G401 (cell line): ENCODE data around the gene KBTBD12. TPM values are rescaled to one million over a fixed set of nuclear protein-coding genes. Genes with fewer than 3 reads are reported as not detected.

Experiments used
- DNase-seq: peaks from one replicate; pipeline ENCODE4 v3.0.0-alpha.2; 2015; ENCODE audit warnings: low spot score
- in situ Hi-C: cut with HindIII; loops from 2 replicates; pipeline ENCODE4 v1.10.0; 2016; ENCODE audit warnings: low sequenced_read_pairs, mixed read lengths
- total RNA-seq: library from RNA; depleted of rRNA; stranded (reverse); fragments of >200 nt; shearing (Covaris generic); gene quantifications from 2 replicates; pipeline ENCODE4 v1.2.3, GENCODE V29; 2014

KBTBD12 gene
- total RNA-seq, 1 experiment from 2014 or later: not detected

- DNase-seq: no peak
- in situ Hi-C loops: no loop called here
These were observed 60.4 kb downstream of the KBTBD12 start for GRCh38 chr3:127975153-127976029.

GRCh38 chr3:127978636-127979035, 63.6 kb downstream of the KBTBD12 start:
- in situ Hi-C loops: no loop called here
- DNase-seq: no peak

GRCh38 chr3:127979473-127979872, 64.4 kb downstream of the KBTBD12 start:
- DNase-seq: no peak
- in situ Hi-C loops: no loop called here

DNA sequence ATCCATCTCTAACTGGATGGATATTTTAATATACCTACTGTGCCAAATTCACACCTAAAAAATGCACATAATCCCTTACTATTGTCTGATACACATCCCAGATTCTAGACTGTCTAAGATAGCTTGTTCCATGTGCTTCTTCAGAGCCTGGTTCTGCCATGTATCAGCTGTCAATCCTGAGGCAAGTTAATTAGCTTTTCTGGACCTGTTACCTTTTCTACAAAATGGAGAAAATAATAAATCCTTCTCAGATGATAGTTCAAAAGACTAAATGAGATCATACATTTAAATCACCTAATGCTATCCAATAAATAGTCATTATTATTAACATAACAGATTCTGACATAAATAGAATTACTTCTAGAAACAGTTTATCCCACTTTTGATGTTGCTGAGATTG, 66.1 kb downstream of the KBTBD12 start:
- no peak for DNase-seq
- in situ Hi-C loops: no loop called here

- DNase-seq: no peak
- in situ Hi-C loops: no loop called here
These were observed 67.1 kb downstream of the KBTBD12 start for GRCh38 chr3:127982155-127982554.

DNA sequence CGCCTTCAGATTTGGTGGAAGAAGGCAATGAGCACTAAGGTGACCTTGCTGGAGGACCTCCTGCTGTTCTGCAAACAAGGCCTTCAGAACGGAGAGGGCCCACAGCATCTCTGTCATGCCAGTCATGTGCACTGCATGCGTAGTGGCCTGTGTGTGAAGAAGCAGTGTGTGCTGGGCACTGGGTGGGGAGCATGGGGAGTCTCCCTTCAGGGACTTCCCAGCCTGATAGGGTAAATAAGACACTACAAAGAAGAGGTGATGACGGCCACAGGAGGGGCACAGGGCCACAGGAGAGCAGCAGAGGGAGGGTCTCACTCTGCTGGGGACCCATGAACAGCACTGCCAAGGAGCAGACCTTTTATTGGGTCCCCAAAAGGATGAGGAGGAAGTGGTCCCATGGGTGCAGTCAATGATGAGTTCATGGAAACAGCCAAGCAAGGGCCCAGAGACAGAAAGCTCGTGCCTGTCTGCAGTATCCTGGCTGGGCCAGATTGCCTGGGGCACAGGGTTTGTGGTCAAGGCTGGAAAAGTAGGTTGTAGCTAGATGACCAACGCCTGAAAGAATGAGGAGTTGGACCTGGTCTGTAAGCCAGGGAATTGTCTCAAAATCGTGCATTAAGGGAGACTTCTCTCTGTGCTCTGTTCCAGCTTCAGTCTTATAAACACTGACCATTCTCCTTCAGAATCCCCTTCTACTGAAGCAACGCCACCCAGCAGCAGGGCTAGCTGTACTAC, 69.4 kb downstream of the KBTBD12 start:
- DNase-seq: no peak
- in situ Hi-C loops: no loop called here

DNA sequence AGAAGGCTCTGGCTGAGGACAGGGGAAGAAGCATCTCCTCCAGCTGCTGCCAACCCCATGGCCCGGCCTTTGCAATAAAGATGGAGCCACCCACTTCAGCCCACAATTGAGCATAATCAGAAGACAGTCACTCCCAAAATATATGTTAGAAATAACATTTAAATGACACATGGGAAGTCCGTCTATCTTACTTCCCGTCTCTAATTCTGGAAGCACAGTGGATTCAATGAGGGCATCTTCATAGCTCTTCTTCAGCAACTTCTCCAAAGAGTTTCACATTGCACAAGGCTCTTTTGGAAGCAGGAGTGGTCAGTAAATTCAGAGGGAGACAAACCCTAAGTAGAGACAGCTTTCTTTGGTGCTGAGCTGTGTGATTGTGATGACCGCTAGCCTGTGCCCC, 70.2 kb downstream of the KBTBD12 start:
- DNase-seq: no peak
- in situ Hi-C loops: no loop called here

GRCh38 chr3:127985655-127986225, 70.7 kb downstream of the KBTBD12 start:
- no peak for DNase-seq
- in situ Hi-C loops: no loop called here

DNA sequence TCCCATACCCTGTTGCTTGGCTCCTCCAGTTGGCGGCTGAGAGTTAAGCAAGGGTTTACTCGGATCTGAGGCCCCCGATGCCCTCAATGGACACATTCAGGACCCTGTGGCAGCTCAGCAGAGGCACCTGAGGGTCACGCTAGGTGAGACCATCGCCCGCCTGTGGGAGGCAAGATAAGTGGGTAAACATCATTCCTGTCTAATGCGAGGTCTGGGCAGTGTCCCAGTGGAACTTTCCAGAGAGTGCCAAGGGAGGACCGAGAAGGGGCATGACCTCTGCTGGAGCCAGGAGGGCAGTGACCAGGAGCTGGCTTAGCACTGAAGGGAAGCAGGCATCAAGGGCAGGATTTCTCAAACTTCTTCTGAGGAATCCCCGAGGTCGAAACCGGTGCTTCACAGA, 71.8 kb downstream of the KBTBD12 start:
- in situ Hi-C loops: no loop called here

GRCh38 chr3:127987309-127987995, 72.4 kb downstream of the KBTBD12 start:
- DNase-seq: no peak
- in situ Hi-C loops: no loop called here

More for the DNA sequence above, 71.8 kb downstream of the KBTBD12 start:
- no peak for DNase-seq

GRCh38 chr3:127988770-127989557, 73.9 kb downstream of the KBTBD12 start:
- in situ Hi-C loops: no loop called here
- DNase-seq: no peak

- DNase-seq: no peak
- in situ Hi-C loops: no loop called here
These were observed 75.0 kb downstream of the KBTBD12 start for GRCh38 chr3:127990051-127990450.

DNA sequence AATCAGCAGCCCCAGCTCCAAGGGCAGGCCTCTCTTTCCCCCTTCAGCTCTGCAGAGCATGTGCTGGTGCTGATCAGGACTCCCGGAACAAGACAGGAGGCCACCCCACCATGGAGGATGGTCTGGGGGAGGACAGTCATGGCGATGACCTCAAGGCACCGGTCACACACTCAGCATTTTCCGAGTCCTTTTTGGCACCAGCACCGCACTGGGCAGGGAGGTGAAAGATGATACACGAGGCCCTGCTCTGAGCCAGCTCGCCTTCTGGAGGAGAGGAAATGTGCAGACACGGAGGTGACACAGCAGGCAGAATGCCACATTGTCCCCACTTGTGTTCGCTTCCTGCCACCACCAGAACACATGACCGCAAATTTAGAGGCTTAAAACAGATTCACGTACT, 75.4 kb downstream of the KBTBD12 start:
- no peak for DNase-seq
- in situ Hi-C loops: no loop called here

DNA sequence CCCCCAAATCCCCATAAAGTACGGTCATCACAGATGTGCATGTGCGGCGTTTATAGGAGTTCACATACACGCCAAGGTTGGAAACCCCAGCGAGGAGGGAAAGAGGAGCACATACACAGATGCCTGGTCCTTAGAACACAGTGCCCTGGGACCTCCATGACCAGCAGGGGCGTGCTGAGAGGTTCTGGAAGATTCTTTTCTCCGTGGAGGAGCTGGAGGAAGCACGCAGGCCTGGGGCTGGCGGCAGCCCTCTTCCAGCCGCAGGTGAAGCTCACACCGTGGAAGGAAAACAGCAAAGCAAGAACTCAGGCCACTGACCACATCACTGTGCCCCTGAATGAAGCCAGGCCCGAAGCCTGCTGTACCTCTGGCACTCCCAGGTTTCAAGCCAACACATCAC, 76.2 kb downstream of the KBTBD12 start:
- no peak for DNase-seq
- in situ Hi-C loops: no loop called here

DNA sequence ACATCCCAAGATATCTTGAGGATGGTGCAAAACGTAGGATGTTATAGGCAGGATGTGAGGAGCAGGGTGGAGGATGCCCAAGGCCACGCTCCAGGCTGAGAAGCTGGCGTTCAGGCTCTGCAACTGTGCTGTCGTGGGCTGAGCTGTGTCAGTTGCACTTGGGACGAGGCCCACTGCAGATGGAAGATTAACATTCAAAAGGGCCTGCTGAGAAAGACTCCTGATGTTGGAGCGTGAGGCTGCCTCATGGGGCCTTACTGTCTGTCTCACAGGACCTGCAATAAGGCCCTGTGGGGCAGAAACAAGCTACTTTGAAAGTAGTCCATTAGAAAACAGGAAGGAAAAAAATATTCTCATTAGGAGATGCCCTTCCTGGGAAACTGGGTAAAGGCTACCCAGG, 76.6 kb downstream of the KBTBD12 start:
- in situ Hi-C loops: no loop called here
- DNase-seq: no peak

GRCh38 chr3:127992127-127992526, 77.1 kb downstream of the KBTBD12 start:
- DNase-seq: no peak
- in situ Hi-C loops: no loop called here

DNA sequence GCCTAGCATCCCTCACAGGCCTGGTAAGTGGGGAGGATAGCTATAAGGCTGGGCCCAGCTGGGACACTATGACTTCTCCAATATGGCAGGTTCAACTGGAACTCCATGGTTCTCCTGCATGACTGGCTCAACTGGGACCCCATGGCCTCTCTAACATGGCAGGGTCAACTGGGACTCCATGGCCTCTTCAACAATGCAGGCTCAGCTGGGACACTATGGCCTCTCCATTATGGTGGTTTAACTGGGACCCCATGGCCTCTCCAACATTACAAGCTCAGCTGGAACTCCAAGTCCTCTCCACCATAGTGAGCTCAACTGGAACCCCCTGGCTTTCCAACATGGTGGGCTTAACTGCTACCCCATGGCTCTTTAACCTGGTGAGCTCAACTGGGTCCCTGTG, 79.0 kb downstream of the KBTBD12 start:
- in situ Hi-C loops: no loop called here
- no peak for DNase-seq

DNA sequence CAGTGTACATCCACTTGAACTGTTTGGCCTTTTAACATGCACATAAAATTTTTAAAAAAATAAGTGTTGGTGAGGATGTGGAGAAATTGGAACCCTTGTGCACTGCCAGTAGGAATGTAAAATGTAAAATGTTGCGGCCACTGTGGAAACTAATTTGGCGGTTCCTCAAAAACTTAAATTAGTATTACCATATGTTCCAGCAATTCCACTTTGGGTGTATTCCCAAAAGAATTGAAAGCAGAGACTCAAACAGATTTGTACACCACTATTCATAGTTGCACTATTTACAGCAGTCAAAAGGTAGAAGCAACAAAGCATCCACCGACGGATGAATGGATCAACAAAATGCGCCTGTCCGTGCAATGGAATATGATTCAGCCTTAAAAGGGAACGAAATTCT, 82.0 kb downstream of the KBTBD12 start:
- in situ Hi-C loops: no loop called here

DNA sequence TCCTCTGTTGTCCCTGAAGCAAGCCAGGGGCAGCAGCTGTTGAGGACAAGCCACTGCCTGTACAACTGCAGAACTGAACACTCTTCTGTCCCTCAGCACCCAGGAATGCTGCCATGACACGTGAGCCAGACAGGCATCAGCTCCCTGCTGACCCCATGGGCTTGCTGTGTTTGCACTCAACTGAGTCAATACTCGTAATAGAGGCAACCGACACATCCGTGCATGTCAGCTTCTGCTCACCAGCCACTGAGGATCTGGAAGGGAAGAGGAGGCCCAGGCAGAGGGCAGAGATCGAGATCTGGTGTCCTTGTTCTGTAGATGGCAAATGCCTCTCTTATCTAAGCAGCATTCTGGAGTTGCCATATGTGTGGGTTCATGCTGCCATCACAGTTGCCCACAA, 82.9 kb downstream of the KBTBD12 start:
- no peak for DNase-seq
- in situ Hi-C loops: no loop called here

More for the DNA sequence above, 82.0 kb downstream of the KBTBD12 start:
- peak; percentile 1 for DNase-seq
